ENCODE results near the gene GRP. TPM values are rescaled to one million over a fixed set of nuclear protein-coding genes. Genes with fewer than 3 reads are reported as not detected.

The GRP gene
- total RNA-seq, 1 donor from 2014 or later = not detected

GRCh38 chr18:59198215-59198614, 21.7 kb upstream of the GRP start:
- TF ChIP-seq, protein P1, sequence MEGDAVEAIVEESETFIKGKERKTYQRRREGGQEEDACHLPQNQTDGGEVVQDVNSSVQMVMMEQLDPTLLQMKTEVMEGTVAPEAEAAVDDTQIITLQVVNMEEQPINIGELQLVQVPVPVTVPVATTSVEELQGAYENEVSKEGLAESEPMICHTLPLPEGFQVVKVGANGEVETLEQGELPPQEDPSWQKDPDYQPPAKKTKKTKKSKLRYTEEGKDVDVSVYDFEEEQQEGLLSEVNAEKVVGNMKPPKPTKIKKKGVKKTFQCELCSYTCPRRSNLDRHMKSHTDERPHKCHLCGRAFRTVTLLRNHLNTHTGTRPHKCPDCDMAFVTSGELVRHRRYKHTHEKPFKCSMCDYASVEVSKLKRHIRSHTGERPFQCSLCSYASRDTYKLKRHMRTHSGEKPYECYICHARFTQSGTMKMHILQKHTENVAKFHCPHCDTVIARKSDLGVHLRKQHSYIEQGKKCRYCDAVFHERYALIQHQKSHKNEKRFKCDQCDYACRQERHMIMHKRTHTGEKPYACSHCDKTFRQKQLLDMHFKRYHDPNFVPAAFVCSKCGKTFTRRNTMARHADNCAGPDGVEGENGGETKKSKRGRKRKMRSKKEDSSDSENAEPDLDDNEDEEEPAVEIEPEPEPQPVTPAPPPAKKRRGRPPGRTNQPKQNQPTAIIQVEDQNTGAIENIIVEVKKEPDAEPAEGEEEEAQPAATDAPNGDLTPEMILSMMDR (IDR thresholded peaks at IDR 0.05; ENCODE audit: insufficient read depth, low read depth, low read length) = no peak
- no peak for TF ChIP-seq EZH2 (IDR thresholded peaks at IDR 0.05; ENCODE audit: insufficient read depth, low read length)
- no peaks in the 10 kb centered on the region for H3K36me3 Mint-ChIP-seq (ENCODE audit: low read depth, unreplicated experiment)
- Histone ChIP-seq H3K4me1 (ENCODE audit: insufficient read depth, low read length) (no peaks in the 10 kb centered on the region), H3K4me2 (ENCODE audit: low read length) (no peak overlapping the region), H3K4me3 (ENCODE audit: insufficient read depth, low read depth, low read length) (no peak overlapping the region), H3K27me3 (ENCODE audit: insufficient read depth, low read length) (peaks cover 30% of the 10 kb centered on the region), H3K36me3 (ENCODE audit: insufficient read depth, low read length) (no peaks in the 10 kb centered on the region), H4K20me1 (ENCODE audit: insufficient read depth, low read length) (no peaks in the 10 kb centered on the region), H3K79me2 (ENCODE audit: insufficient read depth, low read length) (no peaks in the 10 kb centered on the region), H3K27ac (ENCODE audit: low read depth, low read length) (no peak overlapping the region), H3K9me3 (ENCODE audit: insufficient read depth, low read depth, low read length) (no peaks in the 10 kb centered on the region), H2AFZ (ENCODE audit: low read depth, low read length) (no peak overlapping the region), H3K9ac (ENCODE audit: low read length) (no peak overlapping the region)
- FAIRE-seq = no peak
- H3K27me3 Mint-ChIP-seq (ENCODE audit: low read depth, unreplicated experiment) = peaks cover 30% of the 10 kb centered on the region
- no peak for DNase-seq (ENCODE audit: low read depth)
- no peak overlapping the region for H3K27ac Mint-ChIP-seq (ENCODE audit: unreplicated experiment)
- peaks cover 11% of the 10 kb centered on the region for H3K9me3 Mint-ChIP-seq (ENCODE audit: unreplicated experiment)
- no peak overlapping the region for H3K4me3 Mint-ChIP-seq (ENCODE audit: unreplicated experiment)
- H3K4me1 Mint-ChIP-seq (ENCODE audit: low read depth, unreplicated experiment) = no peaks in the 10 kb centered on the region

GRCh38 chr18:59200787-59201186, 19.2 kb upstream of the GRP start:
- TF ChIP-seq, protein P1 (IDR thresholded peaks at IDR 0.05; ENCODE audit: insufficient read depth, low read depth, low read length) = no peak
- TF ChIP-seq EZH2 (IDR thresholded peaks at IDR 0.05; ENCODE audit: insufficient read depth, low read length) = no peak
- peaks cover 12% of the 10 kb centered on the region for H3K9me3 Mint-ChIP-seq (ENCODE audit: unreplicated experiment)
- peaks cover 30% of the 10 kb centered on the region for H3K27me3 Mint-ChIP-seq (ENCODE audit: low read depth, unreplicated experiment)
- no peaks in the 10 kb centered on the region for H4K20me1 ChIP-seq (ENCODE audit: insufficient read depth, low read length)
- FAIRE-seq (no peak), DNase-seq (ENCODE audit: low read depth) (no peak)
- H3K36me3 ChIP-seq (ENCODE audit: insufficient read depth, low read length) = no peaks in the 10 kb centered on the region
- H3K27me3 ChIP-seq (ENCODE audit: insufficient read depth, low read length) = peaks cover 39% of the 10 kb centered on the region
- no peak overlapping the region for H3K4me3 Mint-ChIP-seq (ENCODE audit: unreplicated experiment)
- no peak overlapping the region for H3K4me3 ChIP-seq (ENCODE audit: insufficient read depth, low read depth, low read length)
- no peaks in the 10 kb centered on the region for H3K36me3 Mint-ChIP-seq (ENCODE audit: low read depth, unreplicated experiment)
- H3K4me1 ChIP-seq (ENCODE audit: insufficient read depth, low read length) = no peaks in the 10 kb centered on the region
- no peak overlapping the region for H3K9ac ChIP-seq (ENCODE audit: low read length)
- H3K27ac Mint-ChIP-seq (ENCODE audit: unreplicated experiment) = no peak overlapping the region
- no peaks in the 10 kb centered on the region for H3K9me3 ChIP-seq (ENCODE audit: insufficient read depth, low read depth, low read length)
- no peaks in the 10 kb centered on the region for H3K4me1 Mint-ChIP-seq (ENCODE audit: low read depth, unreplicated experiment)
- H3K4me2 ChIP-seq (ENCODE audit: low read length) = no peak overlapping the region
- no peaks in the 10 kb centered on the region for H3K79me2 ChIP-seq (ENCODE audit: insufficient read depth, low read length)
- no peak overlapping the region for H3K27ac ChIP-seq (ENCODE audit: low read depth, low read length)
- H2AFZ ChIP-seq (ENCODE audit: low read depth, low read length) = no peak overlapping the region

DNA sequence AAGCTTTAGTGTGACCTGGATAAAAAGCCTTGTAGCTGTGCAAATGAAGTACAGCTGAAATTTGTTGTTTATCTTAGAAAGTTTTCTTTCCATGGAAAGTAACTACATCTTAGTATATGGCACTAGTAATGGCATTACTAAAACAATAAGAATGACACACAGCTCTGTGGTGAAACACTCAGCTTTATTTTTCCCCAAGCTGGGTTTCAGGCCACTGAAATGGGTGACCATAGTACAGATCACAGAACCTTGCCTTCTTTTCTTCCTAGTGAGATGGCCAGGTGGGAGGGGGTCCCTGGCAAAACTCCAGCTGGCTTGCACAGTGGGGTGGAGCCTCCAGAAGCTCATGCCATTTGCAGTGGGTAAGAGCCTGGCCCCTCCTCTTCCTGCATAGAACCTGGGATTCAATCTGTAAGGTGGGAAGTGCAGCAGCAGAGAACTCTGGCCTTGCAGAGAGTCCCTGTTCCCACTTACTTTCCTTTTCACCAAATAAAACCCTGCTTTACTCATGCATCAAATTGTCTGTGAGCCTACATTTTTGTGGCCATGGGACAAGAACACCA, 17.6 kb upstream of the GRP start:
- H3K4me2 ChIP-seq (ENCODE audit: low read length) = no peak overlapping the region
- no peaks in the 10 kb centered on the region for H3K9me3 ChIP-seq (ENCODE audit: insufficient read depth, low read depth, low read length)
- no peaks in the 10 kb centered on the region for H3K4me1 Mint-ChIP-seq (ENCODE audit: low read depth, unreplicated experiment)
- H2AFZ ChIP-seq (ENCODE audit: low read depth, low read length) = no peak overlapping the region
- DNase-seq (ENCODE audit: low read depth) (no peak), FAIRE-seq (no peak)
- TF ChIP-seq, protein P1 (IDR thresholded peaks at IDR 0.05; ENCODE audit: insufficient read depth, low read depth, low read length) = no peak
- no peak overlapping the region for H3K9ac ChIP-seq (ENCODE audit: low read length)
- H3K36me3 ChIP-seq (ENCODE audit: insufficient read depth, low read length) = no peaks in the 10 kb centered on the region
- no peaks in the 10 kb centered on the region for H4K20me1 ChIP-seq (ENCODE audit: insufficient read depth, low read length)
- H3K27me3 ChIP-seq (ENCODE audit: insufficient read depth, low read length) = peaks cover 40% of the 10 kb centered on the region
- peaks cover 23% of the 10 kb centered on the region for H3K27me3 Mint-ChIP-seq (ENCODE audit: low read depth, unreplicated experiment)
- H3K4me1 ChIP-seq (ENCODE audit: insufficient read depth, low read length) = no peaks in the 10 kb centered on the region
- no peaks in the 10 kb centered on the region for H3K36me3 Mint-ChIP-seq (ENCODE audit: low read depth, unreplicated experiment)
- no peak overlapping the region for H3K4me3 Mint-ChIP-seq (ENCODE audit: unreplicated experiment)
- no peak overlapping the region for H3K27ac Mint-ChIP-seq (ENCODE audit: unreplicated experiment)
- peaks cover 12% of the 10 kb centered on the region for H3K9me3 Mint-ChIP-seq (ENCODE audit: unreplicated experiment)
- no peaks in the 10 kb centered on the region for H3K79me2 ChIP-seq (ENCODE audit: insufficient read depth, low read length)
- H3K4me3 ChIP-seq (ENCODE audit: insufficient read depth, low read depth, low read length) = no peak overlapping the region
- H3K27ac ChIP-seq (ENCODE audit: low read depth, low read length) = no peak overlapping the region

Measured in astrocyte (in vitro differentiated cells and primary cell).